Measurements from ENCODE around the gene EEF2KMT. TPM values are rescaled to one million over a fixed set of nuclear protein-coding genes. Genes with fewer than 3 reads are reported as not detected.

EEF2KMT gene
- polyA plus RNA-seq, 1 of the 3 experiments (the other 2 are of a cell fraction), result 12.9 TPM

GRCh38 chr16:5071681-5072333, 25.8 kb downstream of the EEF2KMT start, which contains the start of gene ALG1:
TSS of gene ALG1 (plus strand) at chr16:5071843. CDS start at chr16:5071850, 7 bp downstream.
- Histone ChIP-seq H3K4me1 (ENCODE audit: control insufficient read depth in 1 of 2, insufficient read depth in 2 of 2, low read depth in 1 of 2, low read length in 1 of 2) (peaks cover 4 to 6% of the 10 kb centered on the region in 2 experiments; a peak in 1 of 4 replicates), H3K9me3 (no peaks in the 10 kb centered on the region), H3K27me3 (ENCODE audit: insufficient read depth) (no peaks in the 10 kb centered on the region; the same call in 1 of the 2 replicates), H3K9ac (peak within 1 kb of the TSS; percentile 73), H3K27ac (ENCODE audit: low read depth in 2 of 2, low read length in 1 of 2) (peak within 1 kb of the TSS; percentile 62 to 74; a peak in 3 of 4 replicates), H4K20me1 (ENCODE audit: insufficient read depth) (no peaks in the 10 kb centered on the region), H3K36me3 (replicated peaks in 1 of 2; ENCODE audit: control insufficient read depth in 1 of 2, insufficient read depth in 2 of 2, low read length in 1 of 2) (peaks cover 0 to 8% of the 10 kb centered on the region in 2 experiments), H3K4me3 (ENCODE audit: low read depth in 2 of 2, low read length in 1 of 2) (peak within 1 kb of the TSS; percentile 79 to 82), H3K4me2 (peak within 1 kb of the TSS; percentile 80), H2AFZ (ENCODE audit: low read depth) (peak within 1 kb of the TSS; percentile 96), H3K9me2 (no peaks in the 10 kb centered on the region), H3F3A (replicated peaks; ENCODE audit: insufficient read depth) (no peaks in the 10 kb centered on the region), H3K79me2 (ENCODE audit: insufficient read depth) (peaks cover 23% of the 10 kb centered on the region; the same call in 1 of the 2 replicates)
- POLR2A ChIA-PET, result interaction anchor here (0.9 kb wide), 1 partner anchor 17 kb away, joined by 3 read pairs; no protein-coding TSS in a partner anchor
- peak; percentile 98 for DNase-seq
- CTCF ChIA-PET, result interaction anchor here (1.1 to 1.2 kb wide), 4 partner anchors 8 to 16 kb away, joined by 3 to 8 read pairs (median 4); no protein-coding TSS in a partner anchor
- WGBS (ENCODE audit: low lambda C conversion rate), result 0% methylated on average over 13 of the region's 53 CpGs
- peak; percentile 98 for TF ChIP-seq YY1 (IDR thresholded peaks at IDR 0.05; ENCODE audit: low read depth)
- no peak for TF ChIP-seq MEF2A (IDR thresholded peaks at IDR 0.05; ENCODE audit: borderline replicate concordance, low read depth)
- TF ChIP-seq, protein P1, sequence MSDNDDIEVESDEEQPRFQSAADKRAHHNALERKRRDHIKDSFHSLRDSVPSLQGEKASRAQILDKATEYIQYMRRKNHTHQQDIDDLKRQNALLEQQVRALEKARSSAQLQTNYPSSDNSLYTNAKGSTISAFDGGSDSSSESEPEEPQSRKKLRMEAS (IDR thresholded peaks at IDR 0.05; ENCODE audit: low read depth), result no peak
- TF ChIP-seq GABPA (IDR thresholded peaks at IDR 0.05; ENCODE audit: low read depth), result no peak
- TF ChIP-seq EZH2phosphoT487 (IDR thresholded peaks at IDR 0.05; ENCODE audit: borderline replicate concordance, low read depth), result no peak
- TF ChIP-seq RXRA (IDR thresholded peaks at IDR 0.05; ENCODE audit: borderline replicate concordance, low read depth), result no peak
- TF ChIP-seq REST (IDR thresholded peaks at IDR 0.05; ENCODE audit: low read depth, low read length), result peak; percentile 47; the same call in 1 of the 2 replicates
- no peak for TF ChIP-seq FOSL2 (IDR thresholded peaks at IDR 0.05; ENCODE audit: borderline replicate concordance, low read depth)
- TF ChIP-seq, protein P2, sequence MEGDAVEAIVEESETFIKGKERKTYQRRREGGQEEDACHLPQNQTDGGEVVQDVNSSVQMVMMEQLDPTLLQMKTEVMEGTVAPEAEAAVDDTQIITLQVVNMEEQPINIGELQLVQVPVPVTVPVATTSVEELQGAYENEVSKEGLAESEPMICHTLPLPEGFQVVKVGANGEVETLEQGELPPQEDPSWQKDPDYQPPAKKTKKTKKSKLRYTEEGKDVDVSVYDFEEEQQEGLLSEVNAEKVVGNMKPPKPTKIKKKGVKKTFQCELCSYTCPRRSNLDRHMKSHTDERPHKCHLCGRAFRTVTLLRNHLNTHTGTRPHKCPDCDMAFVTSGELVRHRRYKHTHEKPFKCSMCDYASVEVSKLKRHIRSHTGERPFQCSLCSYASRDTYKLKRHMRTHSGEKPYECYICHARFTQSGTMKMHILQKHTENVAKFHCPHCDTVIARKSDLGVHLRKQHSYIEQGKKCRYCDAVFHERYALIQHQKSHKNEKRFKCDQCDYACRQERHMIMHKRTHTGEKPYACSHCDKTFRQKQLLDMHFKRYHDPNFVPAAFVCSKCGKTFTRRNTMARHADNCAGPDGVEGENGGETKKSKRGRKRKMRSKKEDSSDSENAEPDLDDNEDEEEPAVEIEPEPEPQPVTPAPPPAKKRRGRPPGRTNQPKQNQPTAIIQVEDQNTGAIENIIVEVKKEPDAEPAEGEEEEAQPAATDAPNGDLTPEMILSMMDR (IDR thresholded peaks at IDR 0.05), result no peak
- TF ChIP-seq FOXM1 (IDR thresholded peaks at IDR 0.05; ENCODE audit: low read depth), result no peak
- peak; percentile 82 for TF ChIP-seq USF2 (IDR thresholded peaks at IDR 0.05; ENCODE audit: borderline replicate concordance, low read depth, low read length)
- TF ChIP-seq RFX5 (IDR thresholded peaks at IDR 0.05; ENCODE audit: low read length), result no peak
- TF ChIP-seq NFIC (IDR thresholded peaks at IDR 0.05; ENCODE audit: borderline replicate concordance), result no peak
- TF ChIP-seq TAF1 (IDR thresholded peaks at IDR 0.05; ENCODE audit: borderline replicate concordance, low read depth, low read length), result peak; percentile 95
- TF ChIP-seq, protein P3, sequence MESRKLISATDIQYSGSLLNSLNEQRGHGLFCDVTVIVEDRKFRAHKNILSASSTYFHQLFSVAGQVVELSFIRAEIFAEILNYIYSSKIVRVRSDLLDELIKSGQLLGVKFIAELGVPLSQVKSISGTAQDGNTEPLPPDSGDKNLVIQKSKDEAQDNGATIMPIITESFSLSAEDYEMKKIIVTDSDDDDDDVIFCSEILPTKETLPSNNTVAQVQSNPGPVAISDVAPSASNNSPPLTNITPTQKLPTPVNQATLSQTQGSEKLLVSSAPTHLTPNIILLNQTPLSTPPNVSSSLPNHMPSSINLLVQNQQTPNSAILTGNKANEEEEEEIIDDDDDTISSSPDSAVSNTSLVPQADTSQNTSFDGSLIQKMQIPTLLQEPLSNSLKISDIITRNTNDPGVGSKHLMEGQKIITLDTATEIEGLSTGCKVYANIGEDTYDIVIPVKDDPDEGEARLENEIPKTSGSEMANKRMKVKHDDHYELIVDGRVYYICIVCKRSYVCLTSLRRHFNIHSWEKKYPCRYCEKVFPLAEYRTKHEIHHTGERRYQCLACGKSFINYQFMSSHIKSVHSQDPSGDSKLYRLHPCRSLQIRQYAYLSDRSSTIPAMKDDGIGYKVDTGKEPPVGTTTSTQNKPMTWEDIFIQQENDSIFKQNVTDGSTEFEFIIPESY (IDR thresholded peaks at IDR 0.05; ENCODE audit: borderline replicate concordance, low read depth), result no peak
- TF ChIP-seq CHD2 (IDR thresholded peaks at IDR 0.05; ENCODE audit: low read length, partially characterized antibody), result peak; percentile 52
- TF ChIP-seq EP300 (IDR thresholded peaks at IDR 0.05; ENCODE audit: borderline replicate concordance in 1 of 2, low read depth in 1 of 2, low read length in 1 of 2), result no peak
- TF ChIP-seq POLR2AphosphoS5 (IDR thresholded peaks at IDR 0.05; ENCODE audit: low read depth, low read length), result peak; percentile 94
- TF ChIP-seq TEAD4 (IDR thresholded peaks at IDR 0.05; ENCODE audit: borderline replicate concordance, insufficient read depth), result no peak
- TF ChIP-seq TCF12 (IDR thresholded peaks at IDR 0.05), result no peak
- no peak for TF ChIP-seq ELF1 (IDR thresholded peaks at IDR 0.05)
- no peak for TF ChIP-seq RAD21 (IDR thresholded peaks at IDR 0.05; ENCODE audit: low read length)
- TF ChIP-seq RCOR1 (IDR thresholded peaks at IDR 0.05; ENCODE audit: low read length), result no peak
